Liver (tissue), 9 donors: Measurements from ENCODE around the gene ANK3. TPM values are rescaled to one million over a fixed set of nuclear protein-coding genes. Genes with fewer than 3 reads are reported as not detected.

ENCODE experiments used
- DNase-seq: peaks from one replicate; pipeline ENCODE4 v3.0.0-alpha.2; 2017; ENCODE audit warnings: low spot score
- H3K27ac ChIP-seq, 2 donors: one replicate each; pipeline ENCODE4 v1.7.0; 2013; ENCODE audit warnings: inconsistent platforms in 2 of 2, low read length in 2 of 2, control low read depth in 1 of 2, low read depth in 1 of 2, mild to moderate bottlenecking in 1 of 2
- H3K27me3 ChIP-seq, 4 donors: one replicate each; pipeline versions ENCODE4 v1.6.1 to v1.7.0; 2013; ENCODE audit warnings: low read length in 3 of 4, inconsistent platforms in 1 of 4, mild to moderate bottlenecking in 1 of 4, moderate library complexity in 1 of 4; ENCODE audit not compliant: control insufficient read depth in 4 of 4, insufficient read depth in 4 of 4
- H3K36me3 ChIP-seq, 4 donors: one replicate each; pipeline versions ENCODE4 v1.6.1 to v1.7.0; 2013; ENCODE audit warnings: low read length in 3 of 4, mild to moderate bottlenecking in 3 of 4, low read depth in 1 of 4, moderate library complexity in 1 of 4; ENCODE audit not compliant: control insufficient read depth in 4 of 4, insufficient read depth in 3 of 4
- H3K4me1 ChIP-seq, 4 donors: one replicate each; pipeline versions ENCODE4 v1.6.1 to v1.7.0; 2013; ENCODE audit warnings: low read length in 3 of 4, mild to moderate bottlenecking in 3 of 4, moderate library complexity in 1 of 4; ENCODE audit not compliant: control insufficient read depth in 4 of 4, insufficient read depth in 4 of 4
- H3K4me3 ChIP-seq, 3 donors: one replicate each; pipeline versions ENCODE4 v1.6.1 to v1.7.0; 2013; ENCODE audit warnings: low read length in 3 of 3, control low read depth in 1 of 3, low read depth in 1 of 3, mild to moderate bottlenecking in 1 of 3
- H3K9ac ChIP-seq, 2 donors: one replicate each; pipeline ENCODE4 v1.7.0; 2013; ENCODE audit warnings: low read length in 2 of 2, mild to moderate bottlenecking in 2 of 2, moderate library complexity in 2 of 2, control low read depth in 1 of 2, low read depth in 1 of 2
- H3K9me3 ChIP-seq, 4 donors: one replicate each; pipeline versions ENCODE4 v1.6.1 to v1.7.0; 2013; ENCODE audit warnings: low read length in 3 of 4; ENCODE audit not compliant: control insufficient read depth in 4 of 4
- ATF3 ChIP-seq: IDR thresholded peaks from 2 replicates; pipeline ENCODE4 v1.6.1; 2016; ENCODE audit warnings: antibody characterized with exemption
- CTCF ChIP-seq: fragments of 150-350 bp; IDR thresholded peaks from 2 replicates; pipeline ENCODE4 v1.5.1; 2017; ENCODE audit warnings: improper control_type of control experiment, low read depth, low read length; ENCODE audit not compliant: missing input control
- EGR1 ChIP-seq, 2 donors: IDR thresholded peaks; 2 replicates each; pipeline ENCODE4 v1.6.1; 2016 to 2018; ENCODE audit warnings: antibody characterized with exemption in 2 of 2, low read depth in 2 of 2
- FOXA1 ChIP-seq: IDR thresholded peaks from 2 replicates; pipeline ENCODE4 v1.6.1; 2016; ENCODE audit warnings: antibody characterized with exemption
- FOXA2 ChIP-seq: IDR thresholded peaks from 2 replicates; pipeline ENCODE4 v1.6.1; 2016; ENCODE audit warnings: antibody characterized with exemption
- GABPA ChIP-seq, 2 donors: IDR thresholded peaks in 1 of 2; conservative IDR thresholded peaks in 1 of 2; 2 replicates each; pipeline ENCODE4 v1.6.1; 2016; ENCODE audit warnings: antibody characterized with exemption in 2 of 2, mild to moderate bottlenecking in 1 of 2, moderate library complexity in 1 of 2
- HNF4A ChIP-seq, 2 donors: conservative IDR thresholded peaks; 2 replicates each; pipeline ENCODE4 v1.6.1; 2016; ENCODE audit warnings: antibody characterized with exemption in 2 of 2, mild to moderate bottlenecking in 2 of 2
- HNF4G ChIP-seq: IDR thresholded peaks from 2 replicates; pipeline ENCODE4 v1.6.1; 2016; ENCODE audit warnings: antibody characterized with exemption
- JUND ChIP-seq, 2 donors: IDR thresholded peaks; 2 replicates each; pipeline ENCODE4 v1.6.1; 2016; ENCODE audit warnings: antibody characterized with exemption in 2 of 2
- MAX ChIP-seq: IDR thresholded peaks from 2 replicates; pipeline ENCODE4 v1.6.1; 2016; ENCODE audit warnings: antibody characterized with exemption
- NR2F2 ChIP-seq: IDR thresholded peaks from 2 replicates; pipeline ENCODE4 v1.6.1; 2016; ENCODE audit warnings: antibody characterized with exemption
- RAD21 ChIP-seq, 2 donors: IDR thresholded peaks; 2 replicates each; pipeline ENCODE4 v1.6.1; 2016; ENCODE audit warnings: antibody characterized with exemption in 2 of 2, mild to moderate bottlenecking in 2 of 2
- REST ChIP-seq: IDR thresholded peaks from 2 replicates; pipeline ENCODE4 v1.6.1; 2016; ENCODE audit warnings: antibody characterized with exemption, mild to moderate bottlenecking
- RXRA ChIP-seq, 2 donors: IDR thresholded peaks; 2 replicates each; pipeline ENCODE4 v1.6.1; 2017 to 2018; ENCODE audit warnings: antibody characterized with exemption in 2 of 2, mild to moderate bottlenecking in 1 of 2
- SP1 ChIP-seq: IDR thresholded peaks from 2 replicates; pipeline ENCODE4 v1.6.1; 2018; ENCODE audit warnings: antibody characterized with exemption, mild to moderate bottlenecking
- TAF1 ChIP-seq: conservative IDR thresholded peaks from 2 replicates; pipeline ENCODE4 v1.6.1; 2016; ENCODE audit warnings: antibody characterized with exemption, mild to moderate bottlenecking
- YY1 ChIP-seq: IDR thresholded peaks from 2 replicates; pipeline ENCODE4 v1.6.1; 2016; ENCODE audit warnings: antibody characterized with exemption, mild to moderate bottlenecking
- ZBTB33 ChIP-seq: IDR thresholded peaks from 2 replicates; pipeline ENCODE4 v1.6.1; 2016; ENCODE audit warnings: antibody characterized with exemption
- WGBS: extraction: QIAGEN DNeasy Blood & Tissue Kit; methylation state at CpG from one replicate; pipeline ENCODE4 v1.1.7; 2013; 5-methylcytosine and 5-hydroxymethylcytosine counted together
- polyA plus RNA-seq, 2 donors: library from polyadenylated mRNA; stranded (reverse) in 1 of 2; unstranded in 1 of 2; fragments of 200-250 nt in 1 of 2; fragments of >200 nt in 1 of 2; fragmentation: Nextera tagmentation in 1 of 2; extraction: Ambion mirVana in 1 of 2; gene quantifications; one replicate each; pipeline versions ENCODE4 v1.2.1 to v1.2.3, GENCODE V29; 2013 to 2015
- total RNA-seq, 2 donors: library from RNA; depleted of rRNA; stranded (reverse); fragments of >200 nt; gene quantifications; one replicate each; pipeline ENCODE4 v1.2.3, GENCODE V29; 2014
- donor health status: healthy.
- donor health status: healthy.
- donor health status: healthy.
- donor health status: healthy.
- donor health status: healthy.

ANK3 gene
- total and polyA plus RNA-seq, 4 donors, result 5.7 to 30.0 (median 9.7) TPM

DNA sequence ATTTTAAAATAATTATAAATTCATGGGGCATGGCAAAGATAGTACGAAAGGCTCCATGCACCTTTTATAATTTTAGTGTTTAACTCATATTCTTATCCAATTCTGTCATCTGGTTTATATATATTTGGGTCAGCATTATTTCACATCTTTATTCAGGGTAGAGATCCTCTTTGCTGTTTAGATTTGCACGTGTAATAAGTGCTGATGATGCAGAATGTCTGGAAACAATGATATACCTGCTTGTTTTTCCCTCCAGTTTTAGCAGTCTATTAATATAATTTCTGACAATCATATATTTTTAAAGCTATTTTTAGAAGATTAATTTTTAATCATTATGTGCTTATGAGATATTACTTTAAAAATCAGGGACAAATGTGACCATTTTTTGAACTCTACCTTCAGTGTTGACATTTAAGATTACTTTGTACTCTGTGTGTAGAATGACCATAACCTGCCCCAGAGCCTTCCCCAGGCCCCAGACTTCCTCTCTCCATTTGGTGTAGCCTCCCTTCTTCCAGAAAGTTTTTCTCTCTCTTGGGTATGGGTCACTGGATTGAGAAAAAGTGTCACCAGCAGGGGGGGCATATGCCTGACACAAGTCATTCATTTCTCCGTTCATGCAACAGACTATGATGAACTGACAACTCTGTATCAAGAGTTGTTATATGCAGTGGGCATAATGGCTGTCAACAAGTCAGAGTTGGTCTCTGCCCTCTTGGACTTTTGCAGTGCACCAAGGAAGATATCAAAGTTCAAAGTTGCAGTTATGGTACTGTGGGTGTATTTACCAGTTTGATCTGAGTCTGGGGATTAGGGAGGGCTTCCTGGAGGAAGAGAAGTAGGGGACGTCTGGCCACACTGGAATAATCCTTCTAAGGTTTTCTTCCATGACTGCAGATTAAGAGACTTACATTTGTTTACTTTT lies 290.7 kb downstream of the ANK3 start (continued):
- peak; percentile 28 for TF ChIP-seq ZBTB33
- peak; percentile 19 for TF ChIP-seq NR2F2
- peak in 1 of 2 donors; percentile 22 for TF ChIP-seq JUND (IDR thresholded peaks at IDR 0.05)
- TF ChIP-seq YY1, result peak; percentile 80
- TF ChIP-seq FOXA1, result no peak
- TF ChIP-seq ATF3, result no peak
- peak; percentile 42 for TF ChIP-seq FOXA2
- peak; percentile 98 to 99 for TF ChIP-seq HNF4A (conservative IDR thresholded peaks at IDR 0.05)

DNA sequence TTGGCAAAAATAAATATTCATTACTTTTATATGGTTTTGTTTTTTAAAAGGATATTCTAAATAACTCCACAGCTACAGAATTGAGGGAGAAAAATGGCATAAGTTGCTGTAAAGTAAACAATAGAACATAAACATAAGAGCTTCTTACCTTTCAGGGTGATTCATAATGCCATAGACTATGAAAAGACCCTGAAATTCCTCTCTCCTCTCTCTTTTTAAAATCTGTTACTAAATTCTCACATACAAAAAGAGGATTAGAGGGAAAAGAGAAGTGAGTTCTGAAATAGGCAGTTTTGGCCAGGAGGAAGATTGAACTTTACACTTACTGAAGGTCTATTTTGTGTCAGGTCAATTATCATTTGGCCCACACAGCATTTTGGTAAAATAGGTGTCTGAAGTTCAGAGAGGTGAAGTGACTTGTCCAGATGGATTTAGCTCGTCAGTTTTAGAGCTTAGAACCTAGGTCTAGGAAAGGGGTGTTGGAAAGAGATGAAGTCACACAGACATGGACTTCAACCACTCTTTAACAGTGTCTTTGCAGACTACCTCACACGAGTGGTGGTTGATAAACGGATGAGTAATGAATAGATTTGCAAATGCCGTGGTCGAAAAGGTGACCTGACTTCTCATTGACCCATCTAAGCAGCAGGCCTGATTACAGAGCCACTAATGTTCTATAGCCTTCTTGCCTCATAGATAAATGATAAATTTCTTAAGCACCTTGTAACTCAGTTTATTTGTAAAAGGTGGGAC lies 292.7 kb downstream of the ANK3 start:
- no peaks in the 10 kb centered on the region for H3K9me3 ChIP-seq
- H3K4me3 ChIP-seq, result no peak overlapping the region
- 29% methylated on average over 5 of the region's 5 CpGs for WGBS

More for the DNA sequence above, 292.7 kb downstream of the ANK3 start:
- DNase-seq, result no peak
- H3K27me3 ChIP-seq, result no peaks in the 10 kb centered on the region
- TF ChIP-seq RXRA (IDR thresholded peaks at IDR 0.05) (peak; percentile 57 to 78), FOXA1 (no peak), TAF1 (no peak), SP1 (peak; percentile 50), EGR1 (IDR thresholded peaks at IDR 0.05; ENCODE audit: low read depth in 2 of 2) (no peak), NR2F2 (no peak), YY1 (peak; percentile 41), RAD21 (IDR thresholded peaks at IDR 0.05) (peak in 1 of 2 donors; percentile 22), GABPA (IDR thresholded peaks at IDR 0.05 in 1 of 2, conservative IDR thresholded peaks at IDR 0.05 in 1 of 2) (no peak), ZBTB33 (no peak), HNF4A (conservative IDR thresholded peaks at IDR 0.05) (peak; percentile 87 to 90), FOXA2 (no peak), CTCF (no peak), MAX (no peak), REST (no peak), JUND (IDR thresholded peaks at IDR 0.05) (peak in 1 of 2 donors; percentile 58), HNF4G (peak; percentile 12), ATF3 (no peak)
- peak overlapping the region in 1 of 2 donors; percentile 16 for H3K9ac ChIP-seq
- H3K36me3 ChIP-seq, result no peaks in the 10 kb centered on the region
- H3K4me1 ChIP-seq, result peaks cover 8 to 36% (median 30%) of the 10 kb centered on the region in 4 donors
- peak overlapping the region; percentile 68 to 71 for H3K27ac ChIP-seq
